Body of pancreas (tissue), 4 donors: ENCODE results near the gene BRINP3. TPM values are rescaled to one million over a fixed set of nuclear protein-coding genes. Genes with fewer than 3 reads are reported as not detected.

ENCODE experiments used
- ATAC-seq: fragments of 150-250 bp; one replicate; pipeline ENCODE4 v1.9.1; 2016
- DNase-seq, 4 donors: peaks; one replicate each; pipeline ENCODE4 v3.0.0-alpha.2; 2019
- H3K27ac ChIP-seq, 4 donors: fragments of 200-600 bp; sonication (generic); 1 replicate in 3 of 4; 2 replicates in 1 of 4; pipeline versions ENCODE4 v1.5.1 to v1.6.1; 2016 to 2019; ENCODE audit warnings: mild to moderate bottlenecking in 1 of 4, mixed read lengths in 1 of 4, moderate library complexity in 1 of 4
- H3K27me3 ChIP-seq, 2 donors: fragments of 200-600 bp; sonication (generic); one replicate each; pipeline ENCODE4 v1.6.0; 2016; ENCODE audit warnings: mild to moderate bottlenecking in 1 of 2
- H3K36me3 ChIP-seq, 2 donors: fragments of 200-600 bp; sonication (generic); replicated peaks in 1 of 2; 2 replicates each; pipeline ENCODE4 v1.5.1; 2016; ENCODE audit warnings: low read depth in 2 of 2; ENCODE audit not compliant: insufficient read depth in 1 of 2
- H3K4me1 ChIP-seq: fragments of 200-600 bp; sonication (generic); one replicate; pipeline ENCODE4 v1.6.0; 2016
- H3K4me3 ChIP-seq, 2 donors: fragments of 200-600 bp; sonication (generic); 1 replicate in 1 of 2; 2 replicates in 1 of 2; pipeline ENCODE4 v1.5.1; 2016 to 2019
- H3K9me3 ChIP-seq, 3 donors: fragments of 200-600 bp; sonication (generic); 1 replicate in 2 of 3; 2 replicates in 1 of 3; pipeline ENCODE4 v1.5.1; 2016
- CTCF ChIP-seq, 7 experiments: fragments of 450-650 bp in 4 of 7; fragments of 200-600 bp in 3 of 7; sonication (generic) in 3 of 7; IDR thresholded peaks; one replicate each; pipeline ENCODE4 v1.5.1; 2016 to 2019; ENCODE audit warnings: antibody characterized with exemption in 7 of 7
- POLR2A ChIP-seq, 3 donors: fragments of 450-650 bp; IDR thresholded peaks; one replicate each; pipeline ENCODE4 v1.6.1; 2016; ENCODE audit warnings: antibody characterized with exemption in 3 of 3, mild to moderate bottlenecking in 2 of 3
- WGBS, 2 donors: methylation state at CpG; one replicate each; pipeline ENCODE4 v1.1.5; 2017; 5-methylcytosine and 5-hydroxymethylcytosine counted together
- intact Hi-C: fragments of 100-400 bp; cut with DNase I; formaldehyde crosslinking; loops from one replicate; pipeline ENCODE4 v1.15.1; 2023
- total RNA-seq, 2 donors: library from RNA; depleted of rRNA; stranded (reverse); fragments of >200 nt; gene quantifications; one replicate each; pipeline ENCODE4 v1.1.0, GENCODE V29; 2016

Gene BRINP3
- total RNA-seq, 2 donors from 2014 or later: not detected

DNA sequence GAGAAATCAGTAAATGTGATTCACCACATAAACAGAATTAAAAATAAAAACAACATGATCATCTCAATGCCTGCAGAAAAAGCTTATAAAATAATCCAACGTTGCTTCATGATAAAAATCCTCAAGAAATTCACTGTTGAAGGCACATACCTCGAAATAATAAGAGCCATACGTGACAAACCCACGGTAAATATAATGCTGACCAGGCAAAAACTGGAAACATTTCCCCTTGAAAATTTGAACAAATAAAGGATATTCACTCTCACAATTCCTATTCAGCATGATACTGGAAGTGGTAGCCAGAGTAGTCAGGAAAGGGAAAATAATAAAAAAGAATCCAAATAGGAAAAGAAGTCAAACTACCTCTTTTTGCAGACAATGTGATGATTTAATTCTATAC, 148.8 kb downstream of the BRINP3 start:
- ATAC-seq: no peak
- H3K27me3 ChIP-seq: no peaks in the 10 kb centered on the region
- no peak for DNase-seq
- no peaks in the 10 kb centered on the region for H3K9me3 ChIP-seq
- no peaks in the 10 kb centered on the region for H3K4me1 ChIP-seq
- 62 to 77% methylated on average over 4 of the region's 4 CpGs for WGBS, 2 donors
- no peak overlapping the region for H3K4me3 ChIP-seq
- H3K36me3 ChIP-seq: no peaks in the 10 kb centered on the region
- no peak for TF ChIP-seq CTCF (IDR thresholded peaks at IDR 0.05)
- no peak for TF ChIP-seq POLR2A (IDR thresholded peaks at IDR 0.05)
- H3K27ac ChIP-seq: no peak overlapping the region
- intact Hi-C loops: no loop called here

DNA sequence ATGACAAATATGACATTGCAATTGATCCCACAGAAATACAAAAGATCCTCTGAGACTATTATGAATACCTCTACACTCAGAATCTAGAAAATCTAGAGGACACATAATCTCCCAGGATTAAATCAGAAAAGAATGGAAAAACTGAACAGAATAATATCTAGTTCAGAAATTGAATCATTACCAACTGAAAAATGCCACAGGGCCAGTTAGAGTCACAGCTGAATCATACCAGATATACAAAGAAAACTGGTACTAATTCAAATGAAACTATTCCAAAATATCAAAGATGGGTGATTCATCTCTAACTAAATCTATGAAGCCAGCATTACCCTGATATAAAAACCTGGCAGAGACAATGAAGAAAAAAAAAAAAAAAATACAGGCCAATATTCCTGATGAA, 149.3 kb downstream of the BRINP3 start:
- Histone ChIP-seq H3K4me1 (no peaks in the 10 kb centered on the region), H3K36me3 (no peaks in the 10 kb centered on the region), H3K27ac (no peak overlapping the region), H3K9me3 (no peaks in the 10 kb centered on the region), H3K4me3 (no peak overlapping the region), H3K27me3 (no peaks in the 10 kb centered on the region)
- DNase-seq (no peak), ATAC-seq (no peak)
- TF ChIP-seq CTCF (IDR thresholded peaks at IDR 0.05) (no peak), POLR2A (IDR thresholded peaks at IDR 0.05) (no peak)
- intact Hi-C loops: no loop called here

DNA sequence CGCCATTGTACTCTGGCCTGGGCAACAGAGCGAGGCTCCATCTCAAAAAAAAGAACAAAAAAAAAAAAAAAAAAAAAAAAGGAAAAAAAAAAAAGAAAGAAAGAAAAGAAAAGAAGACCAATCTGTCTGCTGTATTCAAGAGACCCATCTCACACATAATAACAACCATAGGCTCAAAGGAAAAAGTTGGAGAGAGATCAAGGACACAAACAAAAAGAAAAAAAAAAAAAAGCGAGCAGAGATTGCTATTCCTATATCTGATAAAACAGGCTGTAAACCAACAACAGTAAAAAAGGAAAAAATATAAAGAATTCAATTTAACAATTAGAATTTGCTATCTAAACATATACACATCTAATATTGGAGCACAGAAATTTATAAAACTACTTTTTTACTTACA, 150.4 kb downstream of the BRINP3 start:
- H3K27me3 ChIP-seq: no peaks in the 10 kb centered on the region
- ATAC-seq: no peak
- no peaks in the 10 kb centered on the region for H3K4me1 ChIP-seq
- no peak overlapping the region for H3K27ac ChIP-seq
- intact Hi-C loops: no loop called here
- 70 to 74% methylated on average over 3 of the region's 3 CpGs for WGBS, 2 donors
- no peaks in the 10 kb centered on the region for H3K9me3 ChIP-seq
- no peak for TF ChIP-seq CTCF (IDR thresholded peaks at IDR 0.05)
- no peak for TF ChIP-seq POLR2A (IDR thresholded peaks at IDR 0.05)
- no peak overlapping the region for H3K4me3 ChIP-seq
- DNase-seq: no peak
- no peaks in the 10 kb centered on the region for H3K36me3 ChIP-seq

GRCh38 chr1:190323530-190323929, 154.1 kb downstream of the BRINP3 start:
- intact Hi-C loops: no loop called here
- DNase-seq (no peak), ATAC-seq (no peak)
- Histone ChIP-seq H3K27me3 (no peaks in the 10 kb centered on the region), H3K9me3 (no peaks in the 10 kb centered on the region), H3K4me1 (no peaks in the 10 kb centered on the region), H3K27ac (no peak overlapping the region), H3K4me3 (no peak overlapping the region), H3K36me3 (no peaks in the 10 kb centered on the region)
- TF ChIP-seq CTCF (IDR thresholded peaks at IDR 0.05) (no peak), POLR2A (IDR thresholded peaks at IDR 0.05) (no peak)
- WGBS, 2 donors: 75 to 87% methylated on average over 2 of the region's 2 CpGs

DNA sequence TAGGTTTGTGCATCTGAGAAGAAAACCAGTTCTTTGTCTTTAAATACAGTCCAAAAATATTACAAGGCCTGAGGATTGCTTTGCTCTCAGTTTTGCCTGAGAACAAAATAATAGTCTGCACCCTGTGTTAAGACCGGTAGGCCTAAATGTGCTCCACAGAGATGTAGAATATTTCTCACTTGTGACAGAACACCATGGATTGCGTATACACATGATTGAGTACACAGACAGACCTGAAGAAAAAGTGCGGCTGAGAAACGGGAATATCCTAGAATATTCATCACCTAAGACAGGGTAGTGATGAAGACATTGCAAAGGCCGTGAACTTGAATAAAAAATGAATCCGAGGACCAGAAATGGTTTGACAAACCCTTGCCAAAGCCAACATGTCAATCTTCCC, 155.4 kb downstream of the BRINP3 start:
- Histone ChIP-seq H3K4me1 (no peaks in the 10 kb centered on the region), H3K9me3 (no peaks in the 10 kb centered on the region), H3K27me3 (no peaks in the 10 kb centered on the region), H3K36me3 (no peaks in the 10 kb centered on the region), H3K27ac (no peak overlapping the region), H3K4me3 (no peak overlapping the region)
- intact Hi-C loops: no loop called here
- ATAC-seq: no peak
- no peak for DNase-seq
- WGBS, 2 donors: 75 to 81% methylated on average over 6 of the region's 6 CpGs
- TF ChIP-seq CTCF (IDR thresholded peaks at IDR 0.05) (no peak), POLR2A (IDR thresholded peaks at IDR 0.05) (no peak)
